ENCODE results near the gene DNAJB11. TPM values are rescaled to one million over a fixed set of nuclear protein-coding genes. Genes with fewer than 3 reads are reported as not detected.

Gene DNAJB11
- total and polyA plus RNA-seq, 2 experiments from 2014 or later = 65.9 to 102 TPM

GRCh38 chr3:186600896-186601295 is 30.4 kb downstream of the DNAJB11 start:
- TF ChIP-seq EZH2phosphoT487 (IDR thresholded peaks at IDR 0.05; ENCODE audit: insufficient read depth, low read depth) = no peak
- TF ChIP-seq EZH2 (IDR thresholded peaks at IDR 0.05; ENCODE audit: insufficient read depth, poor library complexity, severe bottlenecking) = no peak
- Histone ChIP-seq H3K4me1 (ENCODE audit: insufficient read depth) (no peaks in the 10 kb centered on the region; the same call in 1 of the 2 replicates), H3K27me3 (replicated peaks; ENCODE audit: insufficient read depth) (peaks cover 12% of the 10 kb centered on the region; the same call in 1 of the 2 replicates), H3K79me2 (ENCODE audit: insufficient read depth) (no peaks in the 10 kb centered on the region), H3K36me3 (ENCODE audit: low read depth) (no peaks in the 10 kb centered on the region), H3K27ac (no peak overlapping the region), H3K4me3 (no peak overlapping the region), H3K9me2 (ENCODE audit: insufficient read depth) (no peaks in the 10 kb centered on the region), H4K20me1 (ENCODE audit: insufficient read depth) (no peaks in the 10 kb centered on the region), H3K4me2 (ENCODE audit: unreplicated experiment) (no peak overlapping the region), H3K9me3 (ENCODE audit: low read depth) (no peaks in the 10 kb centered on the region), H2AFZ (no peak overlapping the region), H3F3A (ENCODE audit: insufficient read depth) (peaks cover 8% of the 10 kb centered on the region; the same call in 1 of the 2 replicates), H3K9ac (no peak overlapping the region)
- in situ Hi-C loops (cut with MboI) = loop anchor here (25.0 kb wide), 1 partner anchor 1111 kb away; the partner anchor contains the start of gene RTP2
- no peak for DNase-seq
- WGBS, 2 experiments (ENCODE audit: low coverage in 1 of 2, low lambda C conversion rate in 2 of 2, missing lambda C conversion rate in 2 of 2) = 46 to 54% methylated on average over 3 of the region's 3 CpGs

DNA sequence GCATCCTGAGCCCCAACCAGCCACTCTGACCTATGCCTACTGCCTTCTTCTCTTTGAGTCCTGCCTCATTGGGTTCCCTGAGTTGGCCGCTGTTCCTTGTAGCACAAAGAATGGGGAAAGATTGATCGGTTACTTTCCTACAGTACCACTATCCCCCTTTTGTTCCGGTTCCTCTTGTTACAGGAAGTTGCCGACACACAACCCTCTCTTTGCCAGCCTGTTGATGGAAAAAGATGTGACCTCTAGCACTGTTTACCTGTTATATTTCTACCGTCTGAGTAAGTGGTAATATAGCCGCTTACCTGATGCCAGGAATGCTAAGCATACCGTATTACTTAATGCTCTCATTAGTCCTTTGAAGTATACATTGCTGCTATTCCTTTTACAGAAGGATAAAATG is 32.6 kb downstream of the DNAJB11 start:
- no peak overlapping the region for H3K4me3 ChIP-seq
- TF ChIP-seq EZH2phosphoT487 (IDR thresholded peaks at IDR 0.05; ENCODE audit: insufficient read depth, low read depth) = no peak
- no peak for TF ChIP-seq EZH2 (IDR thresholded peaks at IDR 0.05; ENCODE audit: insufficient read depth, poor library complexity, severe bottlenecking)
- in situ Hi-C loops (cut with MboI) = loop anchor here (25.0 kb wide), 1 partner anchor 1109 kb away; the partner anchor contains the start of gene RTP2
- no peaks in the 10 kb centered on the region for H3F3A ChIP-seq (ENCODE audit: insufficient read depth)
- H4K20me1 ChIP-seq (ENCODE audit: insufficient read depth) = no peaks in the 10 kb centered on the region
- no peak overlapping the region for H3K9ac ChIP-seq
- no peak for DNase-seq
- H3K27ac ChIP-seq = no peak overlapping the region
- H3K4me2 ChIP-seq (ENCODE audit: unreplicated experiment) = no peak overlapping the region
- no peaks in the 10 kb centered on the region for H3K36me3 ChIP-seq (ENCODE audit: low read depth)
- WGBS, 2 experiments (ENCODE audit: low coverage in 1 of 2, low lambda C conversion rate in 2 of 2, missing lambda C conversion rate in 2 of 2) = 77 to 78% methylated on average over 7 of the region's 7 CpGs
- H2AFZ ChIP-seq = no peak overlapping the region
- peaks cover 14% of the 10 kb centered on the region; the same call in 1 of the 2 replicates for H3K27me3 ChIP-seq (replicated peaks; ENCODE audit: insufficient read depth)
- H3K4me1 ChIP-seq (ENCODE audit: insufficient read depth) = no peaks in the 10 kb centered on the region; the same call in 1 of the 2 replicates
- no peaks in the 10 kb centered on the region for H3K79me2 ChIP-seq (ENCODE audit: insufficient read depth)
- no peaks in the 10 kb centered on the region for H3K9me3 ChIP-seq (ENCODE audit: low read depth)
- H3K9me2 ChIP-seq (ENCODE audit: insufficient read depth) = no peaks in the 10 kb centered on the region

GRCh38 chr3:186605078-186605477 is 34.6 kb downstream of the DNAJB11 start:
- in situ Hi-C loops (cut with MboI) = loop anchor here (25.0 kb wide), 1 partner anchor 1107 kb away; the partner anchor contains the start of gene RTP2
- no peak for TF ChIP-seq EZH2phosphoT487 (IDR thresholded peaks at IDR 0.05; ENCODE audit: insufficient read depth, low read depth)
- no peak for TF ChIP-seq EZH2 (IDR thresholded peaks at IDR 0.05; ENCODE audit: insufficient read depth, poor library complexity, severe bottlenecking)
- H3K27me3 ChIP-seq (replicated peaks; ENCODE audit: insufficient read depth) = peaks cover 14% of the 10 kb centered on the region; the same call in 1 of the 2 replicates

DNA sequence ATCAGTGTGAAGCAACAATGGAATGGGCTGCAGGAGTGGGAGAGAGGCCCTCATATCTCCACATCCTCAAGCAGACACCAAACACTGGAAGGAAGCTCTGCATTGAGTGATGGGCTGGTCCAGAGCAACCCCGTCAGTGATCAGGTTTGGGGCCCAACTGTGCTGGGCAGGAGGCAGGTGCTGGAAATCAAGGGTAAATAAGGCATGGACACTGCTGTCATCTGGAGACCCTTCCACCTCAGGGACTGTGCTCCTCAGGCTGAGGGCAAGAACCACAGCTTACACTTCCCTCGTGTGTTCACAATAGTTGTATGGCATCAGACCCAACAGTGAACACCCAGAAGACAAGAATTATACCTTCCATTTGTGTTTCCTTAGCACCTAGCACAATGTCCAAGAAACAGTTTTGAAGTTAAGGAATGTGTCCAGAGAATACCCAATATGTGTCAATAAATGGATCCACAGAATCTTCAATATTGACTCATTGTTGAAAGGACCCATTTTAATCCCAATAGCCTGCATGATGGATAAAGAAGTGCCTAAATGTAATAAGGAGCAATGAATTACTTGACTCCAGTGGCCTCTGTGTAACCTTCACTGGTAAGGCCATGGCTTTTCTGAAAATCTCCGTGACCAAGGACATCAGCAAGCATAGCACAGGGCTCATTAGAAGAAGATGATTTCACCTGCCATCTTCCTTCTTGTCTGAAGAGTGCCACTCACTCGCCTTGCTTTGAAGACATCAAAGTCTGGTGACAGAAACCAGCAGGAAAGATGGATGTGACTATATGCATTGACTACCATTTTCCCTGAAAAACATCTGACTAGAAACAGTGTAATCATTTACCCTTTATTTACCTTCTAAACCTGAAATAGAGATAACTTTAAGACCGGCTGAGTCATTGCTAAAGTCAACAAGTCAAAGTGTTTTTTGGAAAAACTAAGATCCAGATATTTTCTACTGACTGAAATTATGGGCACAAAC is 35.3 kb downstream of the DNAJB11 start:
- H3K4me3 ChIP-seq = no peak overlapping the region
- H4K20me1 ChIP-seq (ENCODE audit: insufficient read depth) = no peaks in the 10 kb centered on the region
- no peaks in the 10 kb centered on the region for H3K79me2 ChIP-seq (ENCODE audit: insufficient read depth)
- no peaks in the 10 kb centered on the region for H3K4me1 ChIP-seq (ENCODE audit: insufficient read depth)
- peaks cover 14% of the 10 kb centered on the region; the same call in 1 of the 2 replicates for H3K27me3 ChIP-seq (replicated peaks; ENCODE audit: insufficient read depth)
- 50 to 54% methylated on average over 5 of the region's 5 CpGs for WGBS, 2 experiments (ENCODE audit: low coverage in 1 of 2, low lambda C conversion rate in 2 of 2, missing lambda C conversion rate in 2 of 2)
- H3K9ac ChIP-seq = no peak overlapping the region
- TF ChIP-seq EZH2 (IDR thresholded peaks at IDR 0.05; ENCODE audit: insufficient read depth, poor library complexity, severe bottlenecking) = no peak
- TF ChIP-seq EZH2phosphoT487 (IDR thresholded peaks at IDR 0.05; ENCODE audit: insufficient read depth, low read depth) = no peak
- no peak for DNase-seq
- no peaks in the 10 kb centered on the region for H3K36me3 ChIP-seq (ENCODE audit: low read depth)
- in situ Hi-C loops (cut with MboI) = loop anchor here (25.0 kb wide), 1 partner anchor 1106 kb away; the partner anchor contains the start of gene RTP2
- no peak overlapping the region for H3K27ac ChIP-seq
- no peak overlapping the region for H3K4me2 ChIP-seq (ENCODE audit: unreplicated experiment)
- H2AFZ ChIP-seq = no peak overlapping the region
- no peaks in the 10 kb centered on the region for H3F3A ChIP-seq (ENCODE audit: insufficient read depth)
- no peaks in the 10 kb centered on the region for H3K9me3 ChIP-seq (ENCODE audit: low read depth)
- H3K9me2 ChIP-seq (ENCODE audit: insufficient read depth) = no peaks in the 10 kb centered on the region

More at GRCh38 chr3:186605078-186605477, 34.6 kb downstream of the DNAJB11 start:
- Histone ChIP-seq H3K9me3 (ENCODE audit: low read depth) (no peaks in the 10 kb centered on the region), H4K20me1 (ENCODE audit: insufficient read depth) (no peaks in the 10 kb centered on the region), H3K79me2 (ENCODE audit: insufficient read depth) (no peaks in the 10 kb centered on the region), H3F3A (ENCODE audit: insufficient read depth) (no peaks in the 10 kb centered on the region), H3K27ac (no peak overlapping the region), H3K4me1 (ENCODE audit: insufficient read depth) (no peaks in the 10 kb centered on the region), H3K36me3 (ENCODE audit: low read depth) (no peaks in the 10 kb centered on the region), H3K9me2 (ENCODE audit: insufficient read depth) (no peaks in the 10 kb centered on the region), H3K9ac (no peak overlapping the region), H2AFZ (no peak overlapping the region), H3K4me2 (ENCODE audit: unreplicated experiment) (no peak overlapping the region), H3K4me3 (no peak overlapping the region)
- DNase-seq = no peak

Data from GM23248 (cell line).